Measurements from ENCODE around the gene GLTP. TPM values are rescaled to one million over a fixed set of nuclear protein-coding genes. Genes with fewer than 3 reads are reported as not detected.

The GLTP gene
- total and polyA plus RNA-seq, 12 donors: 24.5 to 73.7 (median 37.5) TPM

GRCh38 chr12:109871668-109872314 is 8.6 kb downstream of the GLTP start:
- intact Hi-C loops (cut with DNase I): no loop called here
- DNase-seq: no peak
- peaks cover 0 to 23% of the 10 kb centered on the region in 2 donors for H3K4me1 ChIP-seq (replicated peaks in 1 of 2)
- H3K9me3 ChIP-seq (replicated peaks in 1 of 3): no peaks in the 10 kb centered on the region
- WGBS, 4 donors: 79 to 86% (median 84%) methylated on average over 4 to 7 of the region's 7 CpGs
- no peak overlapping the region for H3K27ac ChIP-seq
- TF ChIP-seq CTCF (IDR thresholded peaks at IDR 0.05) (no peak), POLR2A (IDR thresholded peaks at IDR 0.05) (no peak)
- H3K4me3 ChIP-seq: no peak overlapping the region
- no peaks in the 10 kb centered on the region for H3K27me3 ChIP-seq
- no peaks in the 10 kb centered on the region for H3K36me3 ChIP-seq (replicated peaks in 1 of 2)

GRCh38 chr12:109870648-109871047 is 9.7 kb downstream of the GLTP start:
- TF ChIP-seq CTCF (IDR thresholded peaks at IDR 0.05) (no peak), POLR2A (IDR thresholded peaks at IDR 0.05) (no peak)
- H3K27me3 ChIP-seq: no peaks in the 10 kb centered on the region
- DNase-seq: no peak
- peaks cover 0 to 19% of the 10 kb centered on the region in 2 donors for H3K4me1 ChIP-seq (replicated peaks in 1 of 2)
- no peak overlapping the region for H3K4me3 ChIP-seq
- no peaks in the 10 kb centered on the region for H3K9me3 ChIP-seq (replicated peaks in 1 of 3)
- WGBS, 4 donors: 54 to 66% (median 55%) methylated on average over 2 of the region's 2 CpGs
- H3K36me3 ChIP-seq (replicated peaks in 1 of 2): no peaks in the 10 kb centered on the region
- intact Hi-C loops (cut with DNase I): no loop called here
- H3K27ac ChIP-seq: no peak overlapping the region

- Histone ChIP-seq H3K27ac (no peak overlapping the region), H3K9me3 (replicated peaks in 1 of 3) (no peaks in the 10 kb centered on the region), H3K4me3 (no peak overlapping the region), H3K27me3 (no peaks in the 10 kb centered on the region), H3K4me1 (replicated peaks in 1 of 2) (peaks cover 9 to 32% of the 10 kb centered on the region in 2 donors), H3K36me3 (replicated peaks in 1 of 2) (no peaks in the 10 kb centered on the region)
- no peak for TF ChIP-seq CTCF (IDR thresholded peaks at IDR 0.05)
- no peak for TF ChIP-seq POLR2A (IDR thresholded peaks at IDR 0.05)
- WGBS, 4 donors: 82 to 87% (median 83%) methylated on average over 9 of the region's 9 CpGs
- intact Hi-C loops (cut with DNase I): no loop called here
- no peak for DNase-seq
These were observed 11.9 kb downstream of the GLTP start for GRCh38 chr12:109868182-109869051.

- no peak for DNase-seq
- H3K9me3 ChIP-seq (replicated peaks in 1 of 3): no peaks in the 10 kb centered on the region
- H3K4me1 ChIP-seq (replicated peaks in 1 of 2): peaks cover 9 to 24% of the 10 kb centered on the region in 2 donors
- H3K27ac ChIP-seq: peak overlapping the region in 3 of 5 donors; percentile 39 to 69 (median 49)
- no peaks in the 10 kb centered on the region for H3K36me3 ChIP-seq (replicated peaks in 1 of 2)
- WGBS, 4 donors: 51 to 68% (median 63%) methylated on average over 3 of the region's 3 CpGs
- H3K4me3 ChIP-seq: no peak overlapping the region
- intact Hi-C loops (cut with DNase I): no loop called here
- no peak for TF ChIP-seq CTCF (IDR thresholded peaks at IDR 0.05)
- no peak for TF ChIP-seq POLR2A (IDR thresholded peaks at IDR 0.05)
- no peaks in the 10 kb centered on the region for H3K27me3 ChIP-seq
These were observed 15.4 kb downstream of the GLTP start for GRCh38 chr12:109864916-109865315.

All from adrenal gland (tissue), 12 donors.